H9 (cell line): ENCODE data around the gene PITPNM3. TPM values are rescaled to one million over a fixed set of nuclear protein-coding genes. Genes with fewer than 3 reads are reported as not detected.
A peak's percentile ranks its signal among the peaks of the same experiment; 100 is the strongest.

ENCODE experiments used
- DNase-seq: peaks from one replicate; pipeline ENCODE4 v3.0.0-alpha.2; 2017
- H2AFZ ChIP-seq: one replicate; pipeline ENCODE4 v1.6.1; 2013; ENCODE audit warnings: mild to moderate bottlenecking, low read length, control low read depth, moderate library complexity
- H2AK5ac ChIP-seq: 2 replicates; pipeline ENCODE4 v1.6.1; 2013; ENCODE audit warnings: low read length, control low read depth, mixed read lengths; ENCODE audit not compliant: insufficient read length
- H2BK120ac ChIP-seq: one replicate; pipeline ENCODE4 v1.6.1; 2013; ENCODE audit warnings: low read depth, mild to moderate bottlenecking, low read length, control low read depth, inconsistent platforms; ENCODE audit not compliant: poor library complexity, severe bottlenecking
- H2BK12ac ChIP-seq: 2 replicates; pipeline ENCODE4 v1.6.1; 2013; ENCODE audit warnings: low read length, control low read depth, mixed read lengths, low read depth; ENCODE audit not compliant: insufficient read length
- H2BK15ac ChIP-seq: 2 replicates; pipeline ENCODE4 v1.6.1; 2013; ENCODE audit warnings: low read depth, low read length, control low read depth
- H2BK20ac ChIP-seq: one replicate; pipeline ENCODE4 v1.6.1; 2013; ENCODE audit warnings: low read depth, mild to moderate bottlenecking, low read length, control low read depth, inconsistent platforms; ENCODE audit not compliant: poor library complexity, severe bottlenecking
- H2BK5ac ChIP-seq: 2 replicates; pipeline ENCODE4 v1.6.1; 2013; ENCODE audit warnings: low read length, control low read depth, mixed read lengths; ENCODE audit not compliant: insufficient read length
- H3K14ac ChIP-seq: 2 replicates; pipeline ENCODE4 v1.6.1; 2013; ENCODE audit warnings: low read length, control low read depth; ENCODE audit not compliant: insufficient read depth
- H3K18ac ChIP-seq: 2 replicates; pipeline ENCODE4 v1.6.1; 2013; ENCODE audit warnings: low read depth, mild to moderate bottlenecking, mixed read lengths, low read length, control low read depth; ENCODE audit not compliant: insufficient read length
- H3K23ac ChIP-seq: 2 replicates; pipeline ENCODE4 v1.6.1; 2013; ENCODE audit warnings: low read length, control low read depth, mixed read lengths, low read depth; ENCODE audit not compliant: insufficient read length
- H3K23me2 ChIP-seq: 2 replicates; pipeline ENCODE4 v1.6.1; 2013; ENCODE audit warnings: low read depth, mild to moderate bottlenecking, mixed read lengths, low read length, control low read depth; ENCODE audit not compliant: insufficient read length, poor library complexity, severe bottlenecking
- H3K27ac ChIP-seq: 2 replicates; pipeline ENCODE4 v1.5.1; 2013; ENCODE audit warnings: low read length, control low read depth, mixed read lengths, low read depth; ENCODE audit not compliant: insufficient read length
- H3K27me3 ChIP-seq: 2 replicates; pipeline ENCODE4 v1.6.1; 2013; ENCODE audit warnings: low read length, control low read depth, inconsistent platforms; ENCODE audit not compliant: insufficient read depth
- H3K4ac ChIP-seq: 2 replicates; pipeline ENCODE4 v1.6.1; 2013; ENCODE audit warnings: low read depth, mild to moderate bottlenecking, control low read depth, inconsistent platforms, low read length, moderate library complexity
- H3K4me1 ChIP-seq: 2 replicates; pipeline ENCODE4 v1.6.1; 2013; ENCODE audit warnings: low read length, control low read depth, inconsistent platforms; ENCODE audit not compliant: insufficient read depth
- H3K4me2 ChIP-seq: 2 replicates; pipeline ENCODE4 v1.6.1; 2013; ENCODE audit warnings: low read length, control low read depth, mixed read lengths; ENCODE audit not compliant: insufficient read length, insufficient read depth
- H3K56ac ChIP-seq: 2 replicates; pipeline ENCODE4 v1.6.1; 2013; ENCODE audit warnings: low read depth, mild to moderate bottlenecking, mixed read lengths, low read length, control low read depth; ENCODE audit not compliant: insufficient read length
- H3K79me1 ChIP-seq: 2 replicates; pipeline ENCODE4 v1.6.1; 2013; ENCODE audit warnings: low read depth, mild to moderate bottlenecking, moderate library complexity, low read length, control low read depth, inconsistent platforms; ENCODE audit not compliant: insufficient read depth, poor library complexity, severe bottlenecking
- H3K79me2 ChIP-seq: 2 replicates; pipeline ENCODE4 v1.6.1; 2013; ENCODE audit warnings: low read length, control low read depth, inconsistent platforms; ENCODE audit not compliant: insufficient read depth
- H3K9ac ChIP-seq: 2 replicates; pipeline ENCODE4 v1.6.1; 2013; ENCODE audit warnings: low read length, control low read depth, mixed read lengths; ENCODE audit not compliant: insufficient read length; ENCODE audit errors: extremely low read depth
- H3K9me3 ChIP-seq: one replicate; pipeline ENCODE4 v1.6.1; 2013; ENCODE audit warnings: low read depth, low read length, inconsistent platforms; ENCODE audit not compliant: control insufficient read depth
- H3T11ph ChIP-seq: one replicate; pipeline ENCODE4 v1.6.1; 2013; ENCODE audit warnings: mild to moderate bottlenecking, low read length, control low read depth, inconsistent platforms
- H4K20me1 ChIP-seq: one replicate; pipeline ENCODE4 v1.6.1; 2013; ENCODE audit not compliant: control insufficient read depth, insufficient read length, insufficient read depth
- H4K5ac ChIP-seq: 2 replicates; pipeline ENCODE4 v1.6.1; 2013; ENCODE audit warnings: low read depth, mild to moderate bottlenecking, mixed read lengths, low read length, control low read depth; ENCODE audit not compliant: insufficient read length
- H4K8ac ChIP-seq: replicated peaks from 2 replicates; pipeline ENCODE4 v1.6.1; 2013; ENCODE audit warnings: low read length, control low read depth, mixed read lengths, low read depth; ENCODE audit not compliant: insufficient read length
- H4K91ac ChIP-seq: 2 replicates; pipeline ENCODE4 v1.6.1; 2013; ENCODE audit warnings: low read depth, mild to moderate bottlenecking, moderate library complexity, mixed read lengths, low read length, control low read depth; ENCODE audit not compliant: insufficient read length
- H3K27ac Mint-ChIP-seq, 3 experiments: 2 replicates in 2 of 3; 3 replicates in 1 of 3; pipeline ENCODE4 v1.8.0; 2020 to 2021; ENCODE audit warnings: mixed read lengths in 3 of 3, mild to moderate bottlenecking in 1 of 3, moderate library complexity in 1 of 3
- H3K27me3 Mint-ChIP-seq: 2 replicates; pipeline ENCODE4 v1.8.0; 2021; ENCODE audit warnings: low read depth, mild to moderate bottlenecking, moderate library complexity, mixed read lengths
- H3K36me3 Mint-ChIP-seq, 3 experiments: 2 replicates in 2 of 3; 3 replicates in 1 of 3; pipeline ENCODE4 v1.8.0; 2020 to 2021; ENCODE audit warnings: low read depth in 3 of 3, mixed read lengths in 3 of 3; ENCODE audit not compliant: insufficient read depth in 1 of 3
- H3K4me1 Mint-ChIP-seq, 2 experiments: 2 replicates each; pipeline ENCODE4 v1.8.0; 2020; ENCODE audit warnings: mixed read lengths in 2 of 2
- H3K4me3 Mint-ChIP-seq, 2 experiments: 2 replicates in 1 of 2; 3 replicates in 1 of 2; pipeline ENCODE4 v1.8.0; 2020 to 2021; ENCODE audit warnings: mild to moderate bottlenecking in 2 of 2, mixed read lengths in 2 of 2, moderate library complexity in 1 of 2
- H3K9me3 Mint-ChIP-seq, 2 experiments: 2 replicates in 1 of 2; 3 replicates in 1 of 2; pipeline ENCODE4 v1.8.0; 2020; ENCODE audit warnings: mild to moderate bottlenecking in 2 of 2, mixed read lengths in 2 of 2, moderate library complexity in 1 of 2
- CTCF ChIP-seq: fragments of 200-600 bp; sonication (generic); conservative IDR thresholded peaks from 3 replicates; pipeline ENCODE4 v1.8.0; 2021; ENCODE audit warnings: antibody characterized with exemption, mild to moderate bottlenecking
- WGBS: extraction: QIAGEN DNeasy Blood & Tissue Kit; methylation state at CpG from one replicate; pipeline ENCODE4 v1.1.7; 2013; ENCODE audit warnings: missing lambda C conversion rate, low lambda C conversion rate, mixed read lengths; ENCODE audit not compliant: insufficient read length; ENCODE audit errors: extremely low coverage; 5-methylcytosine and 5-hydroxymethylcytosine counted together
- total RNA-seq: library from RNA; stranded (reverse); gene quantifications from 2 replicates; pipeline ENCODE4 v1.2.1, GENCODE V29; 2021

Gene PITPNM3
- total RNA-seq, 1 experiment from 2014 or later = 3.4 TPM

GRCh38 chr17:6496640-6497441 lies 59.5 kb downstream of the PITPNM3 start:
- no peak overlapping the region for H3K9ac ChIP-seq
- H3K23me2 ChIP-seq = peaks cover 3% of the 10 kb centered on the region
- peaks cover 7% of the 10 kb centered on the region for H3K27me3 Mint-ChIP-seq
- no peak overlapping the region for H2BK12ac ChIP-seq
- H3K9me3 ChIP-seq = no peaks in the 10 kb centered on the region
- DNase-seq = peak; percentile 38
- H3K4me1 ChIP-seq = peaks cover 8% of the 10 kb centered on the region; the same call in 1 of the 2 replicates
- H4K5ac ChIP-seq = no peak overlapping the region
- H3K56ac ChIP-seq = no peak overlapping the region
- no peak overlapping the region for H4K91ac ChIP-seq
- no peak overlapping the region for H3K14ac ChIP-seq
- H3K4me1 Mint-ChIP-seq = peaks cover 58 to 61% of the 10 kb centered on the region in 2 experiments
- H3K9me3 Mint-ChIP-seq = no peaks in the 10 kb centered on the region; a peak in 2 of 5 replicates
- H3K36me3 Mint-ChIP-seq = no peaks in the 10 kb centered on the region
- no peak overlapping the region for H4K8ac ChIP-seq
- no peak overlapping the region for H2AK5ac ChIP-seq
- no CpG with 5 or more reads among the region's 15 CpGs for WGBS
- no peak overlapping the region for H3K27ac ChIP-seq
- H3T11ph ChIP-seq = no peak overlapping the region
- H2BK5ac ChIP-seq = no peak overlapping the region
- no peak overlapping the region for H2AFZ ChIP-seq
- no peaks in the 10 kb centered on the region for H3K79me1 ChIP-seq
- no peak overlapping the region for H3K4me2 ChIP-seq
- no peak overlapping the region for H3K23ac ChIP-seq
- H3K79me2 ChIP-seq = no peaks in the 10 kb centered on the region
- H3K27me3 ChIP-seq = no peaks in the 10 kb centered on the region
- 0 out of 7 replicates have a peak overlapping the region, but pooled peaks of 1 of the 3 experiments have one; percentile 70 for H3K27ac Mint-ChIP-seq
- no peak overlapping the region for H2BK120ac ChIP-seq
- TF ChIP-seq CTCF = no peak
- no peaks in the 10 kb centered on the region for H4K20me1 ChIP-seq
- no peak overlapping the region for H2BK20ac ChIP-seq
- H3K4ac ChIP-seq = no peak overlapping the region
- H2BK15ac ChIP-seq = no peak overlapping the region
- H3K4me3 Mint-ChIP-seq = peak overlapping the region; percentile 59 to 72
- H3K18ac ChIP-seq = no peak overlapping the region
